Measurements from ENCODE around the gene AHRR.

DNA sequence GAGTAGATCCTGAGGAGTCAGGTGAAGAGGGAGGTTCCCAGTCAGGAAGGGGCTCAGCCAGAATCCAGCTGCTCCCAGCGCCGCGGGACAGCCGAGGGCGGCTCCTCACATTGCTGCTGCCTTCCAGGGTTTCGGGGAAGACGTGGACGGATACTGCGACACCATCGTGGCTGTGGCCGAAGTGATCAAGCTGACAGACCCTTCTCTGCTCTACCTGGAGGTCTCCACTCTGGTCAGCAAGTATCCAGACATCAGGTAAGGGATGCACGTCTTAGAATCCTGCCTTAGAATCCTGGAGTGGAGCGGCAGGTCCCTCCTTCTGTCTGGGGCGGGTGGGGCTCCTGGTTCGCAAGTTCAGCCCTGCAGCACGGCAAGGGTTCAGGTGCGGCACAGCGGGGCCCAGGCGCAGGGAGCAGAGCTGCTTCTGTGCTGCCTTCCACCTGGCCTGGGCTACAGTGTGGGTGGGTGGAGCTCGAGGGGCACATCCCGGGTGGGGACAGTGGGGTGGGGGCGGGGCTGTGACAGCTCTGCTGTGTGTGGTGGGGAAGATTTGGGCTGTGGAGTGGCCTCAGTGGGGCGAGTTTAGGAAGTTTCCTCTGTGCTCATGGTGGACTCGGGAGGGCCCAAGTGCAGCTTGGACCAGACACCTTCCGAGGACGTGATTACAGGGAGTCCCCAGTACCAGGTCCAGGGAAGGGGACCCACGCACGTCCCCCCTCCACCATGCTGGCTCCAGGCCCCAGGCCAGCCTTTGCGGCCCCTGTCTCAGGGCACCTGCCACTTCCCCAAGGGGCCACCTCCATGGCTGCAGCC, 144.3 kb downstream of the AHRR start:
- TF ChIP-seq, protein P1, sequence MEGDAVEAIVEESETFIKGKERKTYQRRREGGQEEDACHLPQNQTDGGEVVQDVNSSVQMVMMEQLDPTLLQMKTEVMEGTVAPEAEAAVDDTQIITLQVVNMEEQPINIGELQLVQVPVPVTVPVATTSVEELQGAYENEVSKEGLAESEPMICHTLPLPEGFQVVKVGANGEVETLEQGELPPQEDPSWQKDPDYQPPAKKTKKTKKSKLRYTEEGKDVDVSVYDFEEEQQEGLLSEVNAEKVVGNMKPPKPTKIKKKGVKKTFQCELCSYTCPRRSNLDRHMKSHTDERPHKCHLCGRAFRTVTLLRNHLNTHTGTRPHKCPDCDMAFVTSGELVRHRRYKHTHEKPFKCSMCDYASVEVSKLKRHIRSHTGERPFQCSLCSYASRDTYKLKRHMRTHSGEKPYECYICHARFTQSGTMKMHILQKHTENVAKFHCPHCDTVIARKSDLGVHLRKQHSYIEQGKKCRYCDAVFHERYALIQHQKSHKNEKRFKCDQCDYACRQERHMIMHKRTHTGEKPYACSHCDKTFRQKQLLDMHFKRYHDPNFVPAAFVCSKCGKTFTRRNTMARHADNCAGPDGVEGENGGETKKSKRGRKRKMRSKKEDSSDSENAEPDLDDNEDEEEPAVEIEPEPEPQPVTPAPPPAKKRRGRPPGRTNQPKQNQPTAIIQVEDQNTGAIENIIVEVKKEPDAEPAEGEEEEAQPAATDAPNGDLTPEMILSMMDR (IDR thresholded peaks at IDR 0.05): no peak
- TF ChIP-seq POLR2AphosphoS5 (IDR thresholded peaks at IDR 0.05) (no peak), POLR2A (IDR thresholded peaks at IDR 0.05) (no peak), EP300 (IDR thresholded peaks at IDR 0.05) (no peak)

All from stomach (tissue), 4 donors.